ENCODE data around the gene DAB2IP. TPM values are rescaled to one million over a fixed set of nuclear protein-coding genes. Genes with fewer than 3 reads are reported as not detected.

Gene DAB2IP
- total RNA-seq, 6 donors from 2014 or later = 61.8 to 98.0 (median 77.2) TPM

DNA sequence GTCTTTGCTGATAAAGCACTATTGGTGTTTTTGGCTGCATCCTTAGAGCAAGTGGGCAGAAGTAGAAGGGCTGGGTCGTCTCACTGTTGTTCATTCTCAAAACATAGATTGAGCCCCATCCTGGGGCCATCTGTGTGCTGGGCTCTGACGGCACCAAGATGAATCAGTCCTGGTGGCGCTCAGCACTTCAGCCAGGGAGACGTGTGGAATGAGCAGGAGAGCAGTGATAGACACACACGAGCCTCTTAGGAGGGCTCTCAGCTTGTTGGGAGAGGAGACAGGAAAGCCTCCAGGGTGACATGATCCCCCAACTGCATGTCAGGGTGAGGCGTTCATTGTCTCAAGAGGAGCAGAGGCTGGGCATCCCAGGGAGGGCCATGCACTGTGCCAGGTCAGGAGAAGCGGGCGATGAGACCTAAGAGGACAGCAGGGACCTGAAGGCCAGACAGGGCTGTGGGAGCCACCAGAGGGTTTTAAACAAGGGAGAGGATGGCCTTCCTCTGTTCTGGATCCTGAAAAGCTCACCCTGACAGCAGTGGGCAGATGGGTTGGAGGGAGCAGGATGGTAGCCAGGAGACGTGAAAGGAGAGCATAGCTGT, 115.8 kb downstream of the DAB2IP start:
- Histone ChIP-seq H3K27me3 (no peaks in the 10 kb centered on the region), H3K4me3 (no peak overlapping the region), H3K27ac (no peak overlapping the region), H3K36me3 (peaks cover 23 to 97% (median 67%) of the 10 kb centered on the region in 4 donors), H3K4me1 (peaks cover 5 to 17% (median 12%) of the 10 kb centered on the region in 4 donors), H3K9me3 (no peaks in the 10 kb centered on the region)
- 88 to 89% methylated on average over 9 of the region's 9 CpGs for WGBS, 2 donors
- ATAC-seq (ENCODE audit: low FRiP score in 2 of 2) (no peak), DNase-seq (no peak)
- no peak for TF ChIP-seq POLR2AphosphoS5 (IDR thresholded peaks at IDR 0.05)
- no peak for TF ChIP-seq POLR2A (IDR thresholded peaks at IDR 0.05)
- TF ChIP-seq, protein P1, sequence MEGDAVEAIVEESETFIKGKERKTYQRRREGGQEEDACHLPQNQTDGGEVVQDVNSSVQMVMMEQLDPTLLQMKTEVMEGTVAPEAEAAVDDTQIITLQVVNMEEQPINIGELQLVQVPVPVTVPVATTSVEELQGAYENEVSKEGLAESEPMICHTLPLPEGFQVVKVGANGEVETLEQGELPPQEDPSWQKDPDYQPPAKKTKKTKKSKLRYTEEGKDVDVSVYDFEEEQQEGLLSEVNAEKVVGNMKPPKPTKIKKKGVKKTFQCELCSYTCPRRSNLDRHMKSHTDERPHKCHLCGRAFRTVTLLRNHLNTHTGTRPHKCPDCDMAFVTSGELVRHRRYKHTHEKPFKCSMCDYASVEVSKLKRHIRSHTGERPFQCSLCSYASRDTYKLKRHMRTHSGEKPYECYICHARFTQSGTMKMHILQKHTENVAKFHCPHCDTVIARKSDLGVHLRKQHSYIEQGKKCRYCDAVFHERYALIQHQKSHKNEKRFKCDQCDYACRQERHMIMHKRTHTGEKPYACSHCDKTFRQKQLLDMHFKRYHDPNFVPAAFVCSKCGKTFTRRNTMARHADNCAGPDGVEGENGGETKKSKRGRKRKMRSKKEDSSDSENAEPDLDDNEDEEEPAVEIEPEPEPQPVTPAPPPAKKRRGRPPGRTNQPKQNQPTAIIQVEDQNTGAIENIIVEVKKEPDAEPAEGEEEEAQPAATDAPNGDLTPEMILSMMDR (IDR thresholded peaks at IDR 0.05) = no peak
- no peak for TF ChIP-seq EP300 (IDR thresholded peaks at IDR 0.05)

DNA sequence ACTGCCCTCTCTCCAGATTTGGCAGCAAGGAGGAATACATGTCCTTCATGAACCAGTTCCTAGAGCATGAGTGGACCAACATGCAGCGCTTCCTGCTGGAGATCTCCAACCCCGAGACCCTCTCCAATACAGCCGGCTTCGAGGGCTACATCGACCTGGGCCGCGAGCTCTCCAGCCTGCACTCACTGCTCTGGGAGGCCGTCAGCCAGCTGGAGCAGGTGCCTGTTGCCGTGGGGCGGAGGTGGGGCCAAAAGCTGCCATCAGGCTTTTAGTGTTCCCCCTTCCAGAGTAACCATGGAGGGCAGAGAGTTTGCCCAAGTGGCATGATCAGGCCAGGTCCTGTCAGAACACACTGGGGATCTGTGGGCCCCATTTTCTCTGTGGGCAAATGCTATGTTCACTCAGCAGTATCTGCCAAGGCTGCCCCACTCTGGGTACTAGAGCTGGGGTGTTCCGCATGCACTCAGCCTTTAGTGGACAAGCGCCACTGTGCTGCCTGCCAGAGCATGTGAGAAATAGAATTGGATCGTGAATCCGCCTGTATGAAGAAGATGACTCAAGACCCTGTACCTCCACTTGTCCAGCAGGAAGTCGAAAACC, 117.1 kb downstream of the DAB2IP start:
- ATAC-seq (ENCODE audit: low FRiP score in 2 of 2) (no peak), DNase-seq (no peak)
- 81 to 94% methylated on average over 8 to 15 of the region's 15 CpGs for WGBS, 2 donors
- Histone ChIP-seq H3K4me3 (no peak overlapping the region), H3K9me3 (no peaks in the 10 kb centered on the region), H3K4me1 (peaks cover 5 to 17% (median 12%) of the 10 kb centered on the region in 4 donors), H3K27me3 (no peaks in the 10 kb centered on the region), H3K36me3 (peaks cover 22 to 97% (median 71%) of the 10 kb centered on the region in 4 donors), H3K27ac (no peak overlapping the region)
- TF ChIP-seq POLR2AphosphoS5 (IDR thresholded peaks at IDR 0.05) (no peak), POLR2A (IDR thresholded peaks at IDR 0.05) (no peak)

DNA sequence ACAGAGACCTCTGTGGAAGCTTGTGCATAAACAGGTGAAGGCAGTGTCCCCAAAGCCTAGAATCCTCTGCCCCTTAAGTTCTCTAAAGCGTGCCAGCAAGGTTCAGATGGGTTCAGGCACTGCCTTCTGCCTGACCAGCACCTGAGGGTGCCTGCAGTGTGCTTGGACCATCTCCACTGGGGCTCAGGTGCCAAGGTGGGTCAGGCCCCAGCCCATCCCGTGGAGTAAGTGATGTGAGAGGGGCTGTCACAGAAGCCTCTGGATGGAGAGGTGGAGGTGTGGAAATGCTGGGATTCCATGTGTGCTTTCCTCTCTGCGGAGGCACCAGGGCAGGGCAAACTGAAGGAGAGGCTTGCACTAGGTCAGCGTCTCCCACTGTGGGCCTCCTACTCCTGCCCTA, 118.5 kb downstream of the DAB2IP start:
- Histone ChIP-seq H3K4me1 (peaks cover 1 to 7% (median 5%) of the 10 kb centered on the region in 4 donors), H3K27me3 (no peaks in the 10 kb centered on the region), H3K27ac (no peak overlapping the region), H3K36me3 (peaks cover 19 to 97% (median 71%) of the 10 kb centered on the region in 4 donors), H3K9me3 (no peaks in the 10 kb centered on the region), H3K4me3 (no peak overlapping the region)
- ATAC-seq (ENCODE audit: low FRiP score in 2 of 2) (no peak), DNase-seq (no peak)
- TF ChIP-seq POLR2AphosphoS5 (IDR thresholded peaks at IDR 0.05) = no peak
- no peak for TF ChIP-seq POLR2A (IDR thresholded peaks at IDR 0.05)
- no peak for TF ChIP-seq EP300 (IDR thresholded peaks at IDR 0.05)
- TF ChIP-seq, protein P1 (IDR thresholded peaks at IDR 0.05) = no peak
- WGBS, 2 donors = 95 to 100% methylated on average over 1 to 4 of the region's 4 CpGs

DNA sequence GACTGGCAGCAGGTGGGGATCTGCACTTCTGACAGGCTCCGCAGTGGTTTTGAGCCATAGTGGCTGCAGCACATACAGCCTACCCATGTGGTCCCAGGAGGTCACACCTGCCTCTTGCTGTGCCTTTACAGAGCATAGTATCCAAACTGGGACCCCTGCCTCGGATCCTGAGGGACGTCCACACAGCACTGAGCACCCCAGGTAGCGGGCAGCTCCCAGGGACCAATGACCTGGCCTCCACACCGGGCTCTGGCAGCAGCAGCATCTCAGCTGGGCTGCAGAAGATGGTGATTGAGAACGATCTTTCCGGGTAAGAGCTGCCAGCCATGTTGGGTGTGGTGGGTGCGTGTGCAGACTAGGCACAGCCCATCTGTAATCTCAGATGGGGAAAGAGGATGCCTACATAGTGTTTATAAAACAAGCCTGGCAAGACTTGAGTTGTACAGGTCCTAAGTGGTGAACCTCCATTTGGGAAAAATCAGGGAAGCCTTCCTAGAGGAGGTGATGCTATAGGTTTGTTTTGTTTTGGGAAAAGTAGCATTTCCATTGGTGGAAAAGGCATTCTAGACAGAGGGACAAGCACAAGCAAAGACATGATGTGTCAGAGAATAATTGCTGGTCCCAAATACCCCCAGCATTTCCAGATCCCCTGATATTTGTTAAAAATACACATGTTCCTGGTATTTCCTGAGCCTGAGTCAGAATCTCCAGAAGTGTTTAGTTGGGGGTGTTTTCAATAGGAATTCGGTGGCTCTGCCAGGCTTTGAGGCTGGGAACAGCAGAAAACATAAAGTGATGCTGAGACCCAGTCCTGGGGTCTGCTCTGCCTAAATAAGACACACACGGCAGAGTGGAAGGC, 119.2 kb downstream of the DAB2IP start:
- Histone ChIP-seq H3K27me3 (no peaks in the 10 kb centered on the region), H3K36me3 (peaks cover 26 to 100% (median 78%) of the 10 kb centered on the region in 4 donors), H3K27ac (peak overlapping the region in 1 of 4 donors; percentile 49), H3K4me3 (no peak overlapping the region), H3K9me3 (no peaks in the 10 kb centered on the region), H3K4me1 (peaks cover 0 to under 1% (median 0%) of the 10 kb centered on the region in 4 donors)
- no peak for DNase-seq
- 92 to 97% methylated on average over 5 to 8 of the region's 10 CpGs for WGBS, 2 donors
- ATAC-seq (ENCODE audit: low FRiP score in 2 of 2) = no peak
- no peak for TF ChIP-seq POLR2AphosphoS5 (IDR thresholded peaks at IDR 0.05)
- TF ChIP-seq EP300 (IDR thresholded peaks at IDR 0.05) = no peak
- TF ChIP-seq, protein P1 (IDR thresholded peaks at IDR 0.05) = no peak
- no peak for TF ChIP-seq POLR2A (IDR thresholded peaks at IDR 0.05)

DNA sequence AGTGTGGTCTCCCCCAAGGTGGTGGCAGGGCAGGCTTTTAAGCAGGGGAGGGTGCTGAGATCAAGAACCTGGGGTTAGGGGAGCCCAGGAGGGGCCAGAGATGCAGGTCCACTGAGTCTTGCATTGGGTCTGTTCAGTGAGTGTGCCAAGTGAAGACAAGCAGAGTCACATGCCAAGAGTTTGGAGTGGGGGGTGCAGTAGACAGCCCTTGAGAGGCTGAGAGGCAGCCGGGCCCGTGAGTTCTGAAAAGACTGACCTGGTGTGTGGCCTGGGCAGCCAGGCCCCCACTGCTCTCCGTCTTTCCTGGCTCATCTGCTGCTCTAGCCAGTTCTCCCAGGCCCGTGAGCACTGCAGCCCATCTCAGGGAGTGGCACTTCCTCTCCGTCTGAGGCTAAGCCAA, 120.0 kb downstream of the DAB2IP start:
- 68 to 93% methylated on average over 3 to 5 of the region's 5 CpGs for WGBS, 2 donors
- Histone ChIP-seq H3K9me3 (no peaks in the 10 kb centered on the region), H3K36me3 (peaks cover 30 to 100% (median 81%) of the 10 kb centered on the region in 4 donors), H3K4me3 (no peak overlapping the region), H3K27me3 (no peaks in the 10 kb centered on the region), H3K4me1 (no peaks in the 10 kb centered on the region), H3K27ac (peak overlapping the region in 1 of 4 donors; percentile 49)
- DNase-seq = no peak
- no peak for ATAC-seq (ENCODE audit: low FRiP score in 2 of 2)
- TF ChIP-seq, protein P1 (IDR thresholded peaks at IDR 0.05) = no peak
- no peak for TF ChIP-seq POLR2AphosphoS5 (IDR thresholded peaks at IDR 0.05)
- no peak for TF ChIP-seq POLR2A (IDR thresholded peaks at IDR 0.05)
- TF ChIP-seq EP300 (IDR thresholded peaks at IDR 0.05) = no peak

All from upper lobe of left lung (tissue), 6 donors.